ENCODE results near the gene TRAPPC6A.
A peak's percentile ranks its signal among the peaks of the same experiment; 100 is the strongest.

Gene TRAPPC6A

GRCh38 chr19:45206328-45206727, 28.3 kb upstream of the TRAPPC6A start:
- Histone ChIP-seq H3K4me1 (ENCODE audit: insufficient read depth, low read length) (no peaks in the 10 kb centered on the region), H3K36me3 (ENCODE audit: insufficient read depth, low read length) (no peaks in the 10 kb centered on the region)

DNA sequence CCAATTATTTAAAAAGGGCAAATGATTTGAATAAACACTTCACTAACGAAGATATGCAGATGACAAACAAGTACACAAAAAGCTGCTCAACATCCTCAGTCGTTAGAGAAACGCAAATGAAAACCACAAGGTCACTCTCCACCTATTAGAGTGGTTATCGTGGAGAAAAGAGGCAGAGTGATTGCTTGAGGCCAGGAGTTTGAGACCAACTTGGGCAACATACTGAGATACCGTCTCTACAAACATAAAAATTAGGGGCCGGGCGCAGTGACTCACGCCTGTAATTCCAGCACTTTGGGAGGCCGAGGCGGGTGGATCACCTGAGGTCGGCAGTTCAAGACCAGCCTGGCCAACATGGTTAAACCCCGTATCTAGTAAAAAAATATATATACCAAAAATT, 27.8 kb upstream of the TRAPPC6A start:
- no peaks in the 10 kb centered on the region for H3K27me3 ChIP-seq (ENCODE audit: insufficient read depth, low read length)
- H3K4me1 ChIP-seq (ENCODE audit: insufficient read depth, low read length): no peaks in the 10 kb centered on the region
- H3K4me3 ChIP-seq (ENCODE audit: low read length): no peak overlapping the region
- no peaks in the 10 kb centered on the region for H3K9me3 ChIP-seq (ENCODE audit: low read length)
- no peak overlapping the region for H2AFZ ChIP-seq (ENCODE audit: low read depth, low read length)
- no peaks in the 10 kb centered on the region for H3K36me3 ChIP-seq (ENCODE audit: insufficient read depth, low read length)

More at GRCh38 chr19:45206328-45206727, 28.3 kb upstream of the TRAPPC6A start:
- H2AFZ ChIP-seq (ENCODE audit: low read depth, low read length): no peak overlapping the region
- H3K27me3 ChIP-seq (ENCODE audit: insufficient read depth, low read length): no peaks in the 10 kb centered on the region
- H3K4me3 ChIP-seq (ENCODE audit: low read length): no peak overlapping the region
- no peaks in the 10 kb centered on the region for H3K9me3 ChIP-seq (ENCODE audit: low read length)

GRCh38 chr19:45202637-45203036, 24.6 kb upstream of the TRAPPC6A start:
- no peaks in the 10 kb centered on the region for H3K36me3 ChIP-seq (ENCODE audit: insufficient read depth, low read length)
- no peak overlapping the region for H3K4me3 ChIP-seq (ENCODE audit: low read length)
- H2AFZ ChIP-seq (ENCODE audit: low read depth, low read length): no peak overlapping the region
- H3K27me3 ChIP-seq (ENCODE audit: insufficient read depth, low read length): peaks cover 2% of the 10 kb centered on the region
- no peaks in the 10 kb centered on the region for H3K9me3 ChIP-seq (ENCODE audit: low read length)
- no peaks in the 10 kb centered on the region for H3K4me1 ChIP-seq (ENCODE audit: insufficient read depth, low read length)

GRCh38 chr19:45200568-45200967, 22.5 kb upstream of the TRAPPC6A start:
- Histone ChIP-seq H3K4me3 (ENCODE audit: low read length) (no peak overlapping the region), H3K9me3 (ENCODE audit: low read length) (no peaks in the 10 kb centered on the region), H3K36me3 (ENCODE audit: insufficient read depth, low read length) (no peaks in the 10 kb centered on the region), H3K4me1 (ENCODE audit: insufficient read depth, low read length) (no peaks in the 10 kb centered on the region), H3K27me3 (ENCODE audit: insufficient read depth, low read length) (peaks cover 2% of the 10 kb centered on the region), H2AFZ (ENCODE audit: low read depth, low read length) (no peak overlapping the region)

DNA sequence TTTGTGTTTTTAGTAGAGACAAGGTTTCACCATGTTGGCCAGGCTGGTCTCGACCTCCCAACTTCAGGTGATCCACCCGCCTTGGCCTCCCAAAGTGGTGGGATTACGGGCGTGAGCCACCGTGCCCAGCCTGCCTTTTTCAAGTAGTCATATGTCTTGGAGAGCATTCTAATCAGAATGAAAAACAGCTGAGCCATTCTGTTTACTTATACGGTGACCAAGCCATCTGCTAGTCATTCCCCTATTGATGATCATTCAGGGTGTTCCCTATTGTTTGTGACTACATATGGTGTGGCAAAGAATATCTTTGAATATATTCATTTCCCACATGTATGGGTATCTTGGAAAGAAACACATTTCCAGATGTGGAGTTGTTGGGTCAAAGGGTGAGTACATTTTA, 17.7 kb upstream of the TRAPPC6A start:
- H3K36me3 ChIP-seq (ENCODE audit: insufficient read depth, low read length): no peaks in the 10 kb centered on the region
- H3K4me3 ChIP-seq (ENCODE audit: low read length): no peak overlapping the region
- no peaks in the 10 kb centered on the region for H3K4me1 ChIP-seq (ENCODE audit: insufficient read depth, low read length)
- no peak overlapping the region for H2AFZ ChIP-seq (ENCODE audit: low read depth, low read length)
- H3K9me3 ChIP-seq (ENCODE audit: low read length): no peaks in the 10 kb centered on the region
- H3K27me3 ChIP-seq (ENCODE audit: insufficient read depth, low read length): peaks cover 2% of the 10 kb centered on the region

GRCh38 chr19:45191375-45191774, 13.3 kb upstream of the TRAPPC6A start:
- H3K9me3 ChIP-seq (ENCODE audit: low read length): no peaks in the 10 kb centered on the region
- no peak overlapping the region for H3K4me3 ChIP-seq (ENCODE audit: low read length)

GRCh38 chr19:45189971-45190370, 11.9 kb upstream of the TRAPPC6A start:
- Histone ChIP-seq H3K36me3 (ENCODE audit: insufficient read depth, low read length) (no peaks in the 10 kb centered on the region), H3K4me1 (ENCODE audit: insufficient read depth, low read length) (no peaks in the 10 kb centered on the region)

More at GRCh38 chr19:45191375-45191774, 13.3 kb upstream of the TRAPPC6A start:
- H3K36me3 ChIP-seq (ENCODE audit: insufficient read depth, low read length): no peaks in the 10 kb centered on the region
- no peaks in the 10 kb centered on the region for H3K4me1 ChIP-seq (ENCODE audit: insufficient read depth, low read length)
- H3K27me3 ChIP-seq (ENCODE audit: insufficient read depth, low read length): no peaks in the 10 kb centered on the region
- no peak overlapping the region for H2AFZ ChIP-seq (ENCODE audit: low read depth, low read length)

DNA sequence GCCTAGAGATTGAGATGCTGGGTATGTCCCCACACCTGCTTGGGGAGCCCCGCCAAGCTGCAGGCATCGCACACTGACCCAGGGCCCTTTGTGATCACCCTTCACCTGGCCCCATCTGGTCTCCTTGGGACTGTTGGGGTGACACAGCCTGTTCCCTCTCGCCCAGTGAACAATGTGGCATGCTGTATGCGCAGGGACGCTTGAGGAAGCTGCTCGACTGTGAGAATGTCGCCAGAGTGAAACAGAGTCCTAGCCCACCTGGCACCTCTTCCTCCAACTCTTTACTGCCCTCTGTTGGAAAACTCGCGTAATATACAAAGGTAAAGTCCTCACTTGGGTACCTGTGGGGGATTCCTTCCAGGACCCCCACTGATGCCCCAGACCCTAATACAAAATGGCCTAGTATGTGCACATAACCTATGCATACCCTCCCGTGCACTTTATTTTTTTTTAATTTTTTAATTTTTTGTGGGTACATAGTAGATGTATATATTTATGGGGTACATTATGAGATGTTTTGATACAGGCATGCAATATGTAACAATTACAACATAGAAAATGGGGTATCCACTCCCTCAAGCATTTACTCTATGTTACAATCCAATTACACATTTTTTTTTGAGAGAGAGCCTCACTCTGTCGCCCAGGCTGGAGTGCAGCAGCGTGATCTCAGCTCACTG, 9.5 kb upstream of the TRAPPC6A start:
- Histone ChIP-seq H2AFZ (ENCODE audit: low read depth, low read length) (no peak overlapping the region), H3K36me3 (ENCODE audit: insufficient read depth, low read length) (no peaks in the 10 kb centered on the region), H3K27me3 (ENCODE audit: insufficient read depth, low read length) (no peaks in the 10 kb centered on the region), H3K9me3 (ENCODE audit: low read length) (no peaks in the 10 kb centered on the region), H3K4me1 (ENCODE audit: insufficient read depth, low read length) (no peaks in the 10 kb centered on the region), H3K4me3 (ENCODE audit: low read length) (no peak overlapping the region)

More at GRCh38 chr19:45189971-45190370, 11.9 kb upstream of the TRAPPC6A start:
- no peaks in the 10 kb centered on the region for H3K27me3 ChIP-seq (ENCODE audit: insufficient read depth, low read length)
- H3K4me3 ChIP-seq (ENCODE audit: low read length): no peak overlapping the region
- H3K9me3 ChIP-seq (ENCODE audit: low read length): no peaks in the 10 kb centered on the region
- no peak overlapping the region for H2AFZ ChIP-seq (ENCODE audit: low read depth, low read length)

DNA sequence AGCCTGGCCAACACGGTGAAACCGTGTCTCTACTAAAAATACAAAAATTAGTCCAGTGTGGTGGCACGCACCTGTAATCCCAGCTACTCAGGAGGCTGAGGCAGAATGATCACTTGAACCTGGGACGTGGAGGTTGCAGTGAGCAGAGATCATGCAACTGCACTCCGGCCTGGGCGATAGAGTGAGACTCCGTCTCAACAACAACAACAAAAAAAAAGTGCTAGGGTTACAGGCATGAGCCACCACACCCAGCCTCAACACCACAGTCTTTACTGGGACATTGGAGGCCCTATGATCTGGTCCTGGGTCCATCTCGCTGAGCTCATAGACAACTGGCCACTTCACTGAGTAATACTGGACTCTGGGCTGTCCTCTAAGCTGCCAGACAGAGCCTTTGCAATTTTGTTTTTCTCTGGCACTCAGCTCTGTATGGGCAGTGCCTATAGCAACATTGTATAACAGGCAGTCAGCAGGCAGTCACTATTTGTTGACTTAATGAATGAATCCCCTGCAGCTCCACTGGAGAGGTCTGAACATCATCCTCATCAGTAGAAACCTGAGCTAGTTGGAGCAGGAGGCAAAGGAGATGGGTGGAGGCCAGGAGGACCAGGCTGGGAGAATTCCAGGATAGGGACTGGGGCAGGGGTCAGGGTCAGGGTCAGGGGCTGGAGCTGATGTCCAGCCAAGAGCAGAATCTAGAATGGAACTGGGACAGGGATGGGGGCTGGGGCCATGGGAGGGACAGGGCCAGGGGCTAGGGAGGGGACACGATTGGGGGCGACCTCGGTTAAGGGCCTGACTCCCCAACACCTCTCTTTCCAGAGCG, 8.7 kb upstream of the TRAPPC6A start:
- no peaks in the 10 kb centered on the region for H3K27me3 ChIP-seq (ENCODE audit: insufficient read depth, low read length)
- no peak overlapping the region for H2AFZ ChIP-seq (ENCODE audit: low read depth, low read length)
- no peaks in the 10 kb centered on the region for H3K36me3 ChIP-seq (ENCODE audit: insufficient read depth, low read length)
- no peaks in the 10 kb centered on the region for H3K4me1 ChIP-seq (ENCODE audit: insufficient read depth, low read length)
- no peaks in the 10 kb centered on the region for H3K9me3 ChIP-seq (ENCODE audit: low read length)
- no peak overlapping the region for H3K4me3 ChIP-seq (ENCODE audit: low read length)

DNA sequence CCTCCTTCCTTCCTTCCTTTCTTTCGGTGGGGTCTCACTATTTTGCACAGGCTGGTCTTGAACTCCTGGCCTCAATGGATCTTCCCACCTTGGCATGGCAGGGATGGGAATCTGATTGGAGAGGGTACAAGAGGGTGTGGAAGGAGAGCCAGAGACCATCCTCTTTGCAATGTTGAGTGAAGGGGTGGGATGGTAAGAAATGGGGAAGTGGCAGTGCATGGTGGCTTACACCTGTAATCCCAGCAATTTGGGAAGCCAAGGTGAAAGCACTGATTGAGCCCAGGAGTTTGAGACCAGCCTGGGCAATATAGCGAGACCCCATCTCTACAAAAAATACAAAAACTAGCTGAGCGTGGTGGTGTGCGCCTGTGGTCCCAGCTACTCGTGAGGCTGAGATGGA, 6.1 kb upstream of the TRAPPC6A start:
- H2AFZ ChIP-seq (ENCODE audit: low read depth, low read length): no peak overlapping the region
- H3K4me1 ChIP-seq (ENCODE audit: insufficient read depth, low read length): peaks cover 6% of the 10 kb centered on the region
- H3K36me3 ChIP-seq (ENCODE audit: insufficient read depth, low read length): no peaks in the 10 kb centered on the region
- H3K9me3 ChIP-seq (ENCODE audit: low read length): no peaks in the 10 kb centered on the region
- H3K27me3 ChIP-seq (ENCODE audit: insufficient read depth, low read length): no peaks in the 10 kb centered on the region
- H3K4me3 ChIP-seq (ENCODE audit: low read length): no peak overlapping the region

- H3K27me3 ChIP-seq (ENCODE audit: insufficient read depth, low read length): no peaks in the 10 kb centered on the region
- H2AFZ ChIP-seq (ENCODE audit: low read depth, low read length): no peak overlapping the region
- H3K36me3 ChIP-seq (ENCODE audit: insufficient read depth, low read length): no peaks in the 10 kb centered on the region
- no peaks in the 10 kb centered on the region for H3K9me3 ChIP-seq (ENCODE audit: low read length)
- H3K4me3 ChIP-seq (ENCODE audit: low read length): no peak overlapping the region
- peaks cover 6% of the 10 kb centered on the region for H3K4me1 ChIP-seq (ENCODE audit: insufficient read depth, low read length)
Measured at GRCh38 chr19:45182758-45183157, 4.7 kb upstream of the TRAPPC6A start.

DNA sequence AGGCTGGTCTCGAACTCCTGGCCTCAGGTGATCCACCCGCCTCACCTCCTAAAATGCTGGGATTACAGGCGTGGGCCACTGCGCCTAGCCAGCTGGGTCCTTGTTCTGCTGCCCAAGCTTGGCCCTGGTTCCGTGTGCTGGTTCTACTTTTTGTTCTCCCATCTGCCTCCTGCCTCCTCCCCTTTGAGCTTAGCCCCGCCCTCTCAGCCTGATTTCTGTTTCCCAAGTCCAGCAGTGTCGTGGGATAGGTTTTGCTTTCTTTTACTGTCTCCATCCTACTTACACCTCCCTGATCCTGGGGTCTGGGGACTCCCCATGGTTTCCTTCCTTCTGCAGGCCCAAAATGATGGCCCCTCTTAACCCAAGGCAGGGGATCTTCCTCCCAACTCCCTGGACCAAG, 2.9 kb upstream of the TRAPPC6A start:
- Histone ChIP-seq H3K27me3 (ENCODE audit: insufficient read depth, low read length) (no peaks in the 10 kb centered on the region), H3K36me3 (ENCODE audit: insufficient read depth, low read length) (no peaks in the 10 kb centered on the region), H3K4me1 (ENCODE audit: insufficient read depth, low read length) (peaks cover 12% of the 10 kb centered on the region), H2AFZ (ENCODE audit: low read depth, low read length) (no peak overlapping the region), H3K9me3 (ENCODE audit: low read length) (no peaks in the 10 kb centered on the region), H3K4me3 (ENCODE audit: low read length) (no peak overlapping the region)

DNA sequence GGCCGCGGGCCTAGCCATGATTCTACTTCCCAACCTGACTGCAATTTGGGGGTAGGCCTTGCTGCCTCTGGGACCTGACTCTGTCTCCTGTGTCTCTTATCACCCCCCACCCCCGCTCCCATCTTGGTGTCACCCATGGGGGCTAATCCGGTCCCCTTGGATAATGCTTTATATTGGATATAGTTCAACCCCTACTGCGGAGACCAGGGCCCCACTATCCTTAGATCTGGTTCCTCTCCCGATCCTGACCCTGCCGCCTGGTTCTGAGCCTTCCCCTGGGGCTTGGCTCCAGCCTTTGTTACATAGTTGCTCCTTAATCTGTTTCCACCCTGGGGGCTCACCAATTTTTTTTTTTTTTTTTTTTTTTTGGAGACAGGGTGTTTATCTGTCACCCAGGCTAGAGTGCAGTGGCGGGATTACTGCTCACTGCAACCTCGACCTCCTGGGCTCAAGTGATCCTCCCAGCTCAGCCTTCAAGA, 1.9 kb upstream of the TRAPPC6A start:
- H3K36me3 ChIP-seq (ENCODE audit: insufficient read depth, low read length): no peaks in the 10 kb centered on the region
- H3K27me3 ChIP-seq (ENCODE audit: insufficient read depth, low read length): no peaks in the 10 kb centered on the region
- peak overlapping the region; percentile 80 for H3K4me3 ChIP-seq (ENCODE audit: low read length)
- peaks cover 12% of the 10 kb centered on the region for H3K4me1 ChIP-seq (ENCODE audit: insufficient read depth, low read length)
- H2AFZ ChIP-seq (ENCODE audit: low read depth, low read length): no peak overlapping the region
- H3K9me3 ChIP-seq (ENCODE audit: low read length): no peaks in the 10 kb centered on the region

Measured in neuron (in vitro differentiated cells).